GM19452 (cell line): ENCODE measurements around the gene GABRB1.

ENCODE experiments used
- ATAC-seq: cut with Tn5 transposase; IDR thresholded peaks from one replicate; pipeline ENCODE4 v1.9.1; 2021; ENCODE audit not compliant: unreplicated experiment

Gene GABRB1

DNA sequence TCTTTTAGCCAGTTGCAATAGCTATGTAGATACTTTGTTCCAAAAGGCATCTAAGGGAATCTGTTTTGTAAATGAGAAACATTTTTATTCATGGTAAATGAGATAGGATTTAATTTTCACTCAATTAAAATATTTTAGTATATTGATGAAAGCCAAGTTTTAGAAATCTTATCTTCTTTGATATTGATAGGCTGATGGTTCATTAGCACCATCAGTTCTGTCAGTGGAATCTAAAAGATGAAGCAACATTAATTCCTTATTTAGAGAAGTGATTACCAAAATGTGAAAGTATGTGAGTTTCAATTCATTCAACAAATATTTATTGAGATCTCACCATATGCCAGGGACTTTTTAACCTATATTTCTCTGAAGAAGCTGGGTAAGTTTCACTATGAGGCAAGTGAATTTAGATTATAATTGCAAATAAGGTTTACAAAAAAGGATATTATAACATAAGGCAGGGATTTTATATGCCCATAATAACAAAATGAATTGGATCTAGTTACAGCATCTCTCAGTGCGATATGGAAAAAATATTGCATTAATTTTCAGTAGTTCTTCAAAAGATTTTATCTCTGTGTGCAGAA, 79.3 kb downstream of the GABRB1 start:
- ATAC-seq: no peak

DNA sequence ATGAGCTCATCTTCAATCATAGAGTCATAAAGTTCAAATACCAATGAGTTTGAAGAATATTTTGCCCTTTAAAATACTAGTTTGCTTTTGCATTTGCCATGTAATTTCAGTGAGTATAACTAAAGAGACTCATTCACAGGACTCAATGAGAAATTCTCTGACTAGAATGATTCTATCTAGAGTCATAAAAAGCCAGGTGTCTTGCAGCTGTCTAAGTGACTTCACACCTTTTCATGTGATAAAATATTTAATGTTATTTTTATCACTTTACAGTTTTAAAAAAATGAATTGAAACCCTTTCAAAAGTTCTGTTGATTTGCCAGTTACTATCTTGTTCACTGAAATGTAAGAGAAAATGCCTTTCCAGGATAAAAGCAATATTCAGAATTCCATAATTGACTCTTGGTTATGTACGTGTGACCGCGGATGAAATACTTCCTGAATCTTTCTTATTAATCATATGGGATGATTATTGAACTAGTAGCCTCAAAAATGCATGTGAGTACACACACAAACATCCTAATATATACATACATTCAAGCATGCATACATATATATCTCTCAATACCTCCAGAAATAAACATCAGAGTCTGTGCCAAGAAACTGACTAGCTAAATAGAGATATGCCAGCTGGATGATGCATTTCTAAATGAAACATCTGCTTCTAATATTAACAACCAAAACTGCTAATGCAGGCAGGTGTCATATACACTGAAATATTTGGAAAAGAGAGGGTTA, 87.0 kb downstream of the GABRB1 start:
- no peak for ATAC-seq

DNA sequence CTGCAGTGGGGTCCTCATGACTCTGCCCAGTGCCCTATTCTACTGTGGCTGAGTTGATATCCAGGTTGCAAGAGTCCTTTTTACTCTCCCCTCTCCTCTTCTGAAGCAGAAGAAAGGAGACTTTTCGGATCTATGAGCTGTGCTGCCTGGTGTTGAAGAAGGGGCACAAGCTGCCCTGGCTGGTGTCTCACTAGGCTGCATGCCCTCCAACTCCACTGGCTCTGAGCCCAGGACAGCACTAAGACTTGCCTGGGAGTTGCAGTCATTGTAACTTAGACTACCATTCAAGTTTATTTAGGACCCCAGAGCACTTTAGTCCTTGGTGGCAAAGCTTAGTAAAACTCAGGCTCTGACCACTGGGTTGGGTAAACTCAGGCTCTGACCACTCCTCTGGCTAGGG, 89.4 kb downstream of the GABRB1 start:
- ATAC-seq: no peak

DNA sequence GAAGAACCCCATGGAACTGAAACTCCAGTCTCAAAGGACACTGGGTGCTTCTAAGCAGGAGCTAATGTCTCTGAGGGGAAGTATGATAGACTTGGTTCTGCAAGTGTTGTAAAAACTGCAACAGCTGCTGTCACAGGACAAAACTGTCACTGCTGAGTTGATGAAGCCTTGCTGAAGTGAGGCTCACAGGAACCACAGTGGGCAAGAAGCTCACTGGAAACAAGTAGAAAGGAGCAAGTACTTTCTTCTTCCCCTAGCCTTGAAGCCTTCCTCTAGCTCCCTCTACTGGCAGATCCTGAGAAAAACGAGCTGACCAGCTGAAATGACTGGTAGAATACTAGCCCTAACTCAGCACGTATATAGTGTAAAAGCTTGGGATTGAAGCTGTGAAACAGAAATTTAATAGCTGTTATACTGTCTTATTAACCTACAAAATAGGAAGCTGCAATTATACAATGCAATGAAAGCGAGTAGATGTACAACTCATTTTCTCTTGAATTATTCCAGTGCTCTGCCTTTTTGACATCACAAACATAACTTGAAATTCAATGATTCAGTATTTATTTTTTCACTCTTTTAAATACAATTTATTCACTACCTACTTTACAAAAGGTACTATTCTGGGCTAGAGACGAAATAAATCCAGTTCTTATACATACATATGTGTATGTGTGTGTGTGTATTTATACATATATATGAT, 91.4 kb downstream of the GABRB1 start:
- peak; percentile 94 for ATAC-seq

DNA sequence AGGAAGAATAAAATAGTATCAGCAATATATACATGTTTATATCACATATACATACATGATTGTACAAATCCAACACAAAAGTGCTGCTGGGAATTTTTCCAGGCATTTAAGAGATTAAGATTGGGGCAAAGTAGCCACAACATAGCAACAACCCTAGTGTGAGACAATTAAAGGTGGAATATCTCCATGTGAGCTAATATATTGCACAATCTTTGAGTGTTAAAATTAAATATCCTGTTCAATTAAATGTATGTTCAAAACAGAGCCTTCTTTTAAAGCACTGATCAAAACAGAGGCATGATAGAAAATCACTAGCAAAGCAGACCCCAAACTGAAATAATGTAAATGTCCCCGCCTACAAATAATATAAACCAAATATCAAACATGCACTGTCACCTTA, 97.6 kb downstream of the GABRB1 start:
- no peak for ATAC-seq

DNA sequence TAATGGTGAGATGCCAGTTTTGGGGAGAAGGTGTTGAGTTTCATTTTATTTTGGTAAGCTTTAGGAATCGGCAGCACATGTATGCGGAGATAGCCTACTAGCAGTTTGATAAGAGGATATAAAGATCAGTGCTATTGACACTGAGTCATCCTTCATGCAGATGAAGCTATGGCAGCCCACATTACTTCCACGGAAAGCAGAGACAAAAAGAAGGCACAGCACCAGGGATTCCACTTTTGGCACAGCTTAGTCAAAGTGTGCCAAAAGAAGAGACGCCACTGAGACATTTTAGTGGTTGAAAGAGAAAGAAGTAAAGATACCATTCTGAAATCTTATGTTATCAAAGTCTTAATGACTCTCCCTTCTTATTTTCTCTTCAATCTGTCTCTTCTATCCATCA, 103.8 kb downstream of the GABRB1 start:
- ATAC-seq: no peak

DNA sequence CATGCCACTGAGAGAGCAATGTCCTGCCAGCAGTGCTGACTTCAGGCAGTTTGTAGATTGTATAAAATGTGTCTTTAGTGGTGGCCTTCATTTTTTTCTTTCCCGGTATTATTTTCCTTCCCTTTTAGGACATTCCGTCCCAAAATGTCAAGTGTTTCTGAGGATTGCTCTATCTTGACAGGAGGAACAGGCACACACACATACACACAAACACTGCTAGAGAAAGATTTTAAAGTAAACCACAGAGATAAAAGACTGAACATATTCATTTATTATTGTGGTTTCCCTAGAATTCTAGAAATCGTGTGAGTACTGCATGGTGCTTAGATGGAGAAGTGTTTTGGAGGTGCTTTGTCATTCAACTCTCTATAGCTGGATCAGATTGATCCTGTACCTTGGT, 111.9 kb downstream of the GABRB1 start:
- no peak for ATAC-seq

DNA sequence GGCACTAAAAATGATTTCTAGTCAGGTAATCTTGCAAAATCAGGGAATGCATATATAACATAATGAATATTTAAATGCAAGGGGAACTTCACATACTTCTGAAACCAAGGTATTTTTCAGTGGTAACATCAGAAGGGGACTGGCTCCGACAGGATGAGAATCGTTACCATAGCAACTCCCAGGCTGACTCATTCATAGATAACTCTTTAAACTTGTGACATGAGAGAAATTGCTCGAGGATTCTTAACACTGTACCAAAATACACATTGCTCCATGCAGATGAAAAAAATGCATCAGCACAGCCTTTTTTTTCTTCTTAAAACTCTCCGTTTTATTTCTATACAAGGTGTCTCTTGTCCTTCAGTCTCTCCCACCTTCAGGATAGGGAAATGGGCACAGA, 114.3 kb downstream of the GABRB1 start:
- ATAC-seq: peak; percentile 97

DNA sequence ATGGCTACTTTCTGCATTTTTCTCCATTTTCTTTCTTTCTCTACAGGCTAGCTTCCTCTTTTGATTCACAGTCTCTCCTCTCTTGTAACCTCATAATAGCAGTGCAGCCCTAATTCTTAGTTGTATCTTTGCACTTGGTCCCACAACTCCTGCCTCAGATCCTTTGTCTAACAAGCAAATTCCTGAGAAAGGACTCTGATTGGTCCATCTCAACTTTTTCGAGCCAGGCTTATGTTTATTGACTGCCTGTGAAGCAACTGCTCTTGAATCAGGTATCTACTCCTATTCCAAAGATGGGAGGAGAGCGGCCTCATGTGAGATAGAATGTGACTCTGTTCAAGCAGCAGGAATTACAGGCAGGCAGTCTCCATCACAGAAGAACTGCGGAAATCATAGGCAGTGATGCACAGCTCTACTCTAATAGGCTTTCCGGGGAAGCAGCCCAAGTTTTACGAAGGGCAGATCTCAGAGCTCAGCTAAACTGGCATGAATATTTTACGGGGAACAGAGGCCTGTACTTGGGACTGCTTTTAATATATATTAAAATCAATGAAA, 123.5 kb downstream of the GABRB1 start:
- ATAC-seq: no peak

DNA sequence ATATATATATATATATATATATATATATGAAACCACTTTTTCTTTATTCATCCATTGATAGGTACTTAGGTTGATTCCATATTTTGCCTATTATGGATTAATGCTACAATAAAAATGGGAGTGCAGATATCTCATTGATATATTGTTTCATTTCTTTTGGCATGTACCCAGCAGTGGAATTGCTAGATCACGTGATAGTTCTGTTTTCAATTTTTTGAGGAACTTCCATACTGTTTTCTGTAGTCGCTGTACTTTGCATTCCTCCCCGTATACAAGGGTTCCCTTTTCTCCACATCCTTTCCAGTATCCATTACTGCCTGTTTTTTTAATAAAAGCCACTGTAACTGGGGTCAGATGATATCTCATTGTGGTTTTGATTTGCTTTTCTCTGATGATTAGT, 124.6 kb downstream of the GABRB1 start:
- no peak for ATAC-seq

DNA sequence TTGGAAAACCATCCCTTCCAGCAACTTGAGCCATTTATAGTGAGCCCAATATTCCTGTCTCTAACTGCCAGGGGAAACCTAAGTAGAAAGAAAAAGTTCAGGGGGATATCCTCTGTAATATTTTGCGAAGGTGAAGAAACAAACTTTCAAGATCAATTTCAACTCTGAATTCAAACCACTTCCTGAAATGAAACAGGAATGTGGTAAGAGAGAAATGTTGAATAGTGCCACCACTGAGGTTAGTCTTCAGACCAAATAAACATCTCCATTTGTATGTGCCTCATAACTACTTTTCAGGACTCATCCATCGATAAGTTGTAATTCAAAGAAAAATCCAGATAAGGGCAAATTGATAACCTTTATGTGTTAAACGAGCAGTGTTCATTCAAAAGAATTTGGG, 128.7 kb downstream of the GABRB1 start:
- ATAC-seq: no peak

DNA sequence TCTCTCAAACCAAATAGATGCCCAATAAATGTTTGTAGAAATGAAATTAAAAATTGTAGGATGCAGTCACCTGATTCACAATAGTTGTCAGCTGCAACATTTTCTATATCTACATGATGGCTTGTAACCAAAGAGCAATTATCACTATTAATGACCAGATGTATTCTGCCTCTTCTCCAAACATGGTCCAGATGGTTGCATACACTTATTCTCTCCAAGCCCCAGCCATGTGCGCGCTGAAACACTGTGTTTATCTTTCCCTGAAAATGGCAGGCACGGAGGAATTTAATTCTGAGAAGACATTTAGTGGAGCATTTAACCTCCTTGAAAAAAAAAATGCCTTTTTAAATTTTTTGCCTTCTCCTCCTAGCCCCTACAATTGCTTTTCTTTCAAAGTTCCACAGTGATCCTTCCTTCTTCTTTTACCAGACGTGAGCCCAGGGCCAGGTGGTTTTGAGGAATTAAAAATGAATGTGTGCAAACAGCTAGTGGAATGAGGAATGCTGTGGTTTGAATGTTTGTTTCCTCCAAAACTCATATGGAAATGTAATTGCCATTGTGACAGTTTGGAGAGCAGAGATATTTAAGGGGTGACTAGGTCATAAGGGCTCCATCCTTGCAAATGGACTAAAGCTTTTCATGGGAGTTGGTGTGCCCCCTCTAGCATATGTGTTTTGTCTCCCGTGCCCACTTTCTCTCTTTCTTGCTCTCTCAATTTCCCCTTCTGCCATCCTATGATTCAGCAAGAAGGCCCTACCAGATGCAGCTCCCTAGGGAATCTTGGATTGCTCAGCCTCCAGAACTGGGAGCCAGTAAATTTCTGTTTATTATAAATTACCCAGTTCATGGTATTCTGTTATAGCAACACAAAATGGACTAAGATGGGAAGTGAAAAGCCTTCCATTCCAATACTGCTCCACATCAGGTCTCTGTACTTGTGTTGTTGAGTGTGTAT, 136.0 kb downstream of the GABRB1 start:
- ATAC-seq: no peak

DNA sequence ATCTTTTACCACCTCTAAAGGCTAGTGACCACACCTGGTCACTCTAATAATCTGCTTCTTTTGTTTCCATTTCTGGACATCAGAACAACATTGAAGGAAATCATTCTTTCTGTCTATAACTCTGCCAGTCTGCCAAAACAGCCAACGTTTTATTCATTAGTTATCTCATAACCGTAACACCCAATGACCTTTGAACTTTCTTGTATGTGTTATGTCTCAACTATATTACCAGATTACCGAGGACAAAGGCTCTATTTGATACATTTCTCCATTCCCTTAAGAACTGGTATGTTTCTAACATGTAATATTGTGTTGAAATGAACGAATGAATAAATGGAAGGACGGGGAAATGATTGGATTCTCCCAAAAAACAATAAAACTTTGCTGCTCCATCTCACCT, 152.7 kb downstream of the GABRB1 start:
- no peak for ATAC-seq

DNA sequence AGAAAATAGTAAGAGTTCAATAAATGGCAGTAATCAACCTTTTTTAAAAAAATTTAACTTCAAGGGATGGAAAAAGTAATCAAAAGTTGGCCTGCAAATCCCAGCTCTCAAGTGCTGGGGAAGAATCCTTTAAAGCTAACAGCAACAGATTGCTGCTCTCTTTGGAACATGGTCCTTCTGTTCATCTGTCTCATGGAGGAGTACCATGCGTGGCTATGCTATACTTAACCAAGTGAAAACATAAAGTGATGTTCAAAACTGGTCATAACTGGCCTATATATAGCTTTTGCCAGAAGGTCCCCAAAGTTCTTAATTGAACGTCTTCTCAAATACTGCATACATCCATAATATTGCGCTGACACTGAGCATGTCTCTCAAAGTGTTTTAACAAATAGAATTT, 154.4 kb downstream of the GABRB1 start:
- no peak for ATAC-seq

DNA sequence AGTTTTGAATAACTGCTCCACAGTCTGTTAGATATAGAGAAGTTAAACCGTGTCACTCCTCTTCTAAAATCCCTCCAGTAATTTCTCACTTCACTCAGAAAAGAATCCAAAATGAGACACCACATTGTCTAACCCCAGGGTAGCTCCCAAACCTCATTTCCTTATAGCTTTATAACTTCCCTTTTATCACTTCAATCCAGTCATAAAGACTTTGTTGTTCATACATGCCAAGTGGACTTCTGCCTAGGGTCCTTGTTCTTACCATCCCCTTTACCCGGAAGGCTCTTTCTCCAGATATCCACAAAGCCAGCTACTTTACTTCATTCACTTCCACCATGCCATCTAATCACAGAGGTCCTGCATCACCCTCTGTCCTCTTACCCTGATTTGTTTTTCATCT, 156.2 kb downstream of the GABRB1 start:
- ATAC-seq: no peak

DNA sequence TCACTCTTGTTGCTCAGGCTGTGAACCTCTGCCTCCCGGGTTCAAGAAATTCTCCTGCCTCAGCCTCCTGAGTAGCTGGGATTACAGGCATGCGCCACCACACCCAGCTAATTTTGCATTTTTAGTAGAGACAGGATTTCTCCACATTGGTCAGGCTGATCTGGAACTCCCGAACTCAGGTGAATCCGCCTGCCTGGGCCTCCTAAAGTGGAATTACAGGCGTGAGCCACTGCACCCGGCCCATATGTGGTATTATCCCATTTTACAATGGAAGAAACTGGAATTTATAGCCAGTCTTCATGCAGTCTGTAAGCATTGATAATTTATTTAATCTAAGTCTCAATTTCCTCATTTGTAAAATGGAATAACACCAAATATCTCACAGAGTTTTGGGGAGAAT, 161.8 kb downstream of the GABRB1 start:
- ATAC-seq: no peak

DNA sequence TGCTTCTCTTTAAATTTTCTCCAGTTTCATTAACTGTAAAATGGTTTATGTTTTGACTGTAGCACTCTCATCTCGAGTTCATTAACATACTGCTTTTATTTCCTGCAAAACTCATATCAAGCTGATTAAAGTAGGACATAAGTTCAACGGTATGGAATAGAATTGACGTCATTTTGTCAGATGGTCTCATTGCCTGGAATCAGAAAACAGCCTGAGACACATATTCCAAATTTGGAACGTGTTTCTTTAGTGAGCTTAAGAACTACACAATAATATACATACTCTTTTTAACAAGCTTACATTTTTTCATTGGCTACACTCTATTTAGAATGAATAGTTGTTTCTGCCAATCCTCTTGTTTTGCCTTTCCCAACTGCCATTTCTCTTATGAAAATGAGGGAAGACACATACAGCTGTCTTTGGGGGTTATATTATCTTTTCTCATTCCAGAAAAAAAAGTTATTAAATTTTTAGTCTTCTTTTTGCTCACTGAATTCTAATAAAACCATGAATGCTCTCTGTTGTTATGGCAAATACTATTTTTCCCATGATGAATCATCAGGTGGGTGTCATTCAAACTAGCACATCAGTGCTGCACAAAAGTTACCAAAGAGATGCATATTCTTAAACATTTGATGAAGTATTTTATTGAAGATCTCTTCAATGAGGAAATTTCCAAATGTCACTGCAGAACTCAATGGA, 162.8 kb downstream of the GABRB1 start:
- no peak for ATAC-seq

DNA sequence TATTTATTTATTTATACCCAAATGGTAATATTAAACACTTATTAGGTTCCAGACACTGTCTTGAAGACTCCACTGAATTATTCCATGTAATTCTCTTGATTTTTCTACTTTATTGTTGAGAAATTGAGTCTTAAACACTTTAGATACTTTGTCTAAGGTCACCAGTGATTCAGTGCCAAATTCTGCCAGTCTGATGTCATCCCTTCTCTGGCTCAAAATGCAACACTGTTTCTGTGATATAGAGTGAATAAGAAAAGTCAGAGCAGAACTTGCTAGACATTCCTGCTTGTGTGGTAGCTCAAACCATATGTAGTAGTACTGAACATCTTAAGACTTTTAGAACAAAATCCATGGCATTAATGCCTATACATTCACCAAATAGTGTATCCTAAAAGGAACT, 164.3 kb downstream of the GABRB1 start:
- ATAC-seq: no peak

DNA sequence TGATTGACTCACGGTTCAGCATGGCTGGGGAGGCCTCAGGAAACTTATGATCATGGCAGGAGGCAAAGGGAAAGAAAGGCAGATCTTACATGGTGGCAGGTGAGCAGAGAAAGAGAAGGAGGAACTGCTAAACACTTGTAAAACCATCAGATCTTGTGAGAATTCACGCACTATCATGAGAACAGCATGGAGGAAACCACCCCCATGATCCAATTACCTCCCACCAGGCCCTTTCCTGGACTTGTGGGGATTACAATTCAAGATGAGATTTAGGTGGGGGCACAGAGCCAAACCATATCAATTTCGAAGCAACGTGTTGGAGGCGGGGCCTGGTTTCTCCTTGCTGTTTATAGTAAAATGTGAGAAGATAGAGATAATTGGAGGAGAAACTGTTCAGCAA, 167.4 kb downstream of the GABRB1 start:
- ATAC-seq: no peak

DNA sequence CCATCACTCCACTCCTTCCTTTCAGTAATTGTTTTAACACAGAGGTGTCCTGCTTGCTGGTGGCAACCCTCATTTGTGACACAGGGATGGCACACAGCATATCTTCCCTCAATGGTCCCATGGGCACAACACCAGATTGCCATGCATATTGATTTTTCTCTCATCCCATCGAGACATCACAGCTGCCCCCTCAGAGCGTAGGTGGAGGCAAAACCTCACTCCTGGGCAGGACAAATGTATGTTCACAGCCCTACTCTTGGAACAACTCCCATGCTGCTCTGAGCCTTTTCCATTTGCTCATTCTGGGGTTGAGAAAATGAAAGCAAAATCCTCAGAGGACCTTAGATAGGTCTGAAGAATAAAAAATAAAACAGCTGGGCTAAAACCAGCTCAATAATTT, 172.2 kb downstream of the GABRB1 start:
- ATAC-seq: no peak
